PC-9 (cell line): ENCODE measurements around the gene SIGLEC7.

ENCODE experiments used
- EZH2 ChIP-seq: fragments of 200-600 bp; sonication (generic); IDR thresholded peaks from 2 replicates; pipeline ENCODE4 v1.8.0; 2017; ENCODE audit warnings: antibody characterized with exemption, low read depth
- TF ChIP-seq, protein P1 (sequence below): fragments of 200-600 bp; sonication (generic); conservative IDR thresholded peaks from 2 replicates; pipeline ENCODE4 v1.6.1; 2017; ENCODE audit warnings: mixed run types, antibody characterized with exemption, mild to moderate bottlenecking, moderate library complexity

DNA sequence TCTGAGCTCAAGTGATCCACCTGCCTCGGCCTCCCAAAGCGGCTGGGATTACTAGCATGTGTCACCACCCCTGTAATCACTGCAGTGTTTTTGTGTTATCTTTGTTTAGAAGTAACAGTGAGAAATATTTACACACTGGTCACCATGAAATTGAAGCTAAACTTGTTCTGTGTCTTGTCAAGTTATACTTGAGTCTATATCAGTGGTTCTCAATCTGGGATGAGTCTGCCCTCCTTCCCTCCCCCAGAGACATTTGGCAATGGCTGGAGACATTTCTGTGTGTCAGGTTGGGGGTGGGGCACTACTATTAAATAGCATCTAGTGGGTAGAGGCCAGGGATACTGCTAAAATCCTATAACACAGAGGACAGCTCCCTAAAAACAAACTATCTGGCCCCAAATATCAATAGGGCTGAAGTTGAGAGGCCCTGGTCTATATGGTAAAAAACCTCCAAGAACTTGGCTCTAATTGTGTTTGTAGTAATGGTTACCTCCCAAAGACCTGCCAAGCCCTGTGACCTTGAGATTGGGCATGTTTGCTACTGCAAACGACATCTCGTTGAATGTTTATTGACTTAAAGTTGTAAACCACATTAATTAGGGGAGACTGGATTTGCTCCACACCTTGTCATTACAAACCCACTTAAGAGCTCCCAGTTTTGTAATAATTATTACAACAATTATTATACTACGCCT lies 40.8 kb upstream of the SIGLEC7 start:
- TF ChIP-seq, protein P1, sequence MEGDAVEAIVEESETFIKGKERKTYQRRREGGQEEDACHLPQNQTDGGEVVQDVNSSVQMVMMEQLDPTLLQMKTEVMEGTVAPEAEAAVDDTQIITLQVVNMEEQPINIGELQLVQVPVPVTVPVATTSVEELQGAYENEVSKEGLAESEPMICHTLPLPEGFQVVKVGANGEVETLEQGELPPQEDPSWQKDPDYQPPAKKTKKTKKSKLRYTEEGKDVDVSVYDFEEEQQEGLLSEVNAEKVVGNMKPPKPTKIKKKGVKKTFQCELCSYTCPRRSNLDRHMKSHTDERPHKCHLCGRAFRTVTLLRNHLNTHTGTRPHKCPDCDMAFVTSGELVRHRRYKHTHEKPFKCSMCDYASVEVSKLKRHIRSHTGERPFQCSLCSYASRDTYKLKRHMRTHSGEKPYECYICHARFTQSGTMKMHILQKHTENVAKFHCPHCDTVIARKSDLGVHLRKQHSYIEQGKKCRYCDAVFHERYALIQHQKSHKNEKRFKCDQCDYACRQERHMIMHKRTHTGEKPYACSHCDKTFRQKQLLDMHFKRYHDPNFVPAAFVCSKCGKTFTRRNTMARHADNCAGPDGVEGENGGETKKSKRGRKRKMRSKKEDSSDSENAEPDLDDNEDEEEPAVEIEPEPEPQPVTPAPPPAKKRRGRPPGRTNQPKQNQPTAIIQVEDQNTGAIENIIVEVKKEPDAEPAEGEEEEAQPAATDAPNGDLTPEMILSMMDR: no peak
- TF ChIP-seq EZH2: no peak
